GM21515 (cell line): ENCODE data around the gene LMAN1L.

Source experiments
- ATAC-seq: cut with Tn5 transposase; IDR thresholded peaks from one replicate; pipeline ENCODE4 v1.9.1; 2021; ENCODE audit not compliant: unreplicated experiment

Gene LMAN1L

GRCh38 chr15:74833376-74834107 lies 20.9 kb downstream of the LMAN1L start:
- ATAC-seq = no peak

GRCh38 chr15:74835312-74835823 lies 22.7 kb downstream of the LMAN1L start:
- no peak for ATAC-seq

- no peak for ATAC-seq
Observed at GRCh38 chr15:74836846-74837245, 24.2 kb downstream of the LMAN1L start.

- ATAC-seq = no peak
Observed at GRCh38 chr15:74837482-74838136, 25.0 kb downstream of the LMAN1L start.

DNA sequence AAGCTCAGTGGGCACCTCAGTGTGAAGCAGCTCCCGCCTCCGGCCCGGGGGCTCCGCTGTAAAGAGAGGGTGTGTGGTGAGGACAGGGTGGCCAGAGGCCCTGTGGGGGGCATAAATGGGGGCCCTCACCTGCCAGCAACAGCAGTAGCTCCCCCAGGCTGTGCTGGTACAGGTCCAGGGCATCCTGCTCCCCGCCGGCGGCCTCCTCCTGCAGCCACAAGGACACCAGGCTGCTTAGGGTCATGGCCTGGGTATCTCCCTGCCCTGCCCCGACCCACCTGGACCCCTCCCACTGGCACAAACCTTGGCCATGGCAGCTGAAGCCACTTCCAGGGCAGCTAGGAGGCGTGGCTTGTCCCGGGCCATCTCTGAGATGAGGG lies 25.5 kb downstream of the LMAN1L start:
- no peak for ATAC-seq

DNA sequence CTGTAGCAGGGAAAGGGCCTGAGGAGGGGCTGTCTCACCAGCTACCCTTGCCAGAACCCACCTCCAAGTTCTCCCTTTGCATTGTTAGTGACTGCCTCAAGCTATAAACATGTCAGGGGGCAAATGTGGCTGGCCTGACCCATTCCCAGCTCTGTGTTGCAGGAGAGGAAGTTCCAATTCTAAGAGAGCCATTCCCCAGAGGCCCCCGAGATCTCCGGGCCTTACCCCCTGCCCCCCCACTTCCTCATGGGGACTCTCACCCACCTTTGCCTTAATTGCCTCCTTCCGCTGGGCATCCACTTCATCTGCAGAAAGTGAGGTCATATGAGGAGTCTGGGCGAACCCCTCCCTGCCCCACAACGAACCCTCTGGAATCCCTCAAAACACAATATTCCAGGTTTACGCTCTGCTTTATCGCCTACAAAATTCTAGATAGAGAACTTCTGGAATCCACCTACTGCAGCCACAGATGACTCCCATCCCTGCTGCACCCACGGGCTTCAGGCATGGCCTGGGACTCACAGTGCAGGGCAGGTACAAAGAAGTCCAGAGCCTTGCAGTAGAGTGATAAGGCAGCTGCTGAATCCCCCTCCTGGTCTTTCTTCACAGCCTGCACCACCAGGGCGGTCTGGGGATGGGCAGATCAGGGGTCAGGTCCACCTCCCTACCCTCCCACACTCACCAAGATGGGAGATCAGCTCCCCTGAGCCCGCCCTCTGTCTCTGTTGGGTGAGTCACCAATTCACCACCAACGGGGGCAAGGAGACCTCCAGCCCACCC lies 26.3 kb downstream of the LMAN1L start:
- no peak for ATAC-seq

DNA sequence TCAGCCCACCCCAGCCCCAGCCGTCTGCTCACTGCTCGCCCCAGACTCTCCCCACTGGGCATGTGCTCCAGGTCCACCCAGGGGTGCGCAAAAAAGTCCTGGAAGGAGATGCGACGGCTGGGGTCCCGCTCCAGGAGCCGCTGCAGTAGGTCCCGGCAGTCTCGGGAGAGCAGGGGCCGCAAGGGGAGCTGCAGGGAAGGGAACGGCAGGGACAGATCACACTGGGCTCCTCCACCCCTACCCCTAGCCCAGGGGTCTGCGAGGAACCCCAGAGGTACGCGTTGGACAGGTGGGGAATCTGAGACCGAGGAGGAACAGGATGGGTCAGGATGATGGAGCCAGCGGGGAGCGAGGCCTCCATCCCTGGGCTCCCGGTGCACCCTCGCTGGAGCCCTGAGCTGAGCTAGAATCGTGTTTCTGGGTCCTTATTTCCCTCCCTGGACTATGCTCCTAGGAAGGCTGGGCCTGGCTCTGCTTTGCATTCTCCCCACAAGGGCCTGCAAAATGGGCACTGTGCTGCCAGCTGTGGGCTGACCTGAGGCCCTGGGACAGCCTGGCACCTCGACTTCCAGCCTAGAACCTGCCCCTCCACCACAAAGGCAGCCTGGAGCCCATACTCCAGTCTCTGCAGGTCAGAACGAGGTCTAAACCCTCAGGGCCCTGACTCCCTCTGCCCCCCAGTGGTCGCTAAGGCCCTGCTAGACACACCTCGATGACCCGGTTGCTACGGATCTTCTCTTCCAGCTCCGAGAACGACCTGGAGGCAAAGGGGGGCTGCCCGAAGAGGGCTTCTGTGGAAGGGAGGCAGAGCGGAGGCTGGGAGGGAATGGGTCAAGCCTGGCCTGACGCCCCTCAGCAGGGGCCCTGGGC lies 27.1 kb downstream of the LMAN1L start:
- ATAC-seq = no peak

- ATAC-seq = no peak
Observed at GRCh38 chr15:74840851-74841775, 28.5 kb downstream of the LMAN1L start.

- no peak for ATAC-seq
Observed at GRCh38 chr15:74841891-74842373, 29.3 kb downstream of the LMAN1L start.

GRCh38 chr15:74842581-74843444 lies 30.2 kb downstream of the LMAN1L start, which contains the start of gene ULK3:
Gene ULK3, minus strand, starts transcription at chr15:74843156. Its CDS starts 51 bp downstream, at chr15:74843105.
- peak; percentile 82 for ATAC-seq

GRCh38 chr15:74843445-74843828 lies 30.8 kb downstream of the LMAN1L start:
- no peak for ATAC-seq

- ATAC-seq = no peak
Observed at GRCh38 chr15:74843891-74844299, 31.3 kb downstream of the LMAN1L start.

GRCh38 chr15:74844319-74845207 lies 31.9 kb downstream of the LMAN1L start:
- ATAC-seq = no peak

DNA sequence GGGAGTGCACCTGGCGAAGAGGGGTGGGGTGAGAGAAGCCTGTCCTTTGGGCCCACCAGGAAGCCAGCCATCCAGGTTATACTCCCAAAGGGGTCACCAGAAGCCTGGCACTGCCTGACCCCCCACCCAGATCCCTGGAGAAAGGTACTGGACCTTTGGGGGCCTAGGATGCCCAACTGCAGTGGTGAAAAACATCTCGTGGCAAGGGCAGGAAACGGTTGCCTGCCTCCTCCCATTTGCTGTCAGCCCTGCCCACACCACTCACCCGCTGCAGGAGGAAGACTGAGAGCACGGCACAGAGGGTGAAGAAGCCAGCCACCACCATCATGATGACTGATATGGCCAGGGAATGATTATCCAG lies 32.6 kb downstream of the LMAN1L start:
- ATAC-seq = no peak

GRCh38 chr15:74845581-74845980 lies 32.9 kb downstream of the LMAN1L start:
- no peak for ATAC-seq

GRCh38 chr15:74847432-74847831 lies 34.8 kb downstream of the LMAN1L start:
- no peak for ATAC-seq

GRCh38 chr15:74850393-74850792 lies 37.8 kb downstream of the LMAN1L start:
- no peak for ATAC-seq

DNA sequence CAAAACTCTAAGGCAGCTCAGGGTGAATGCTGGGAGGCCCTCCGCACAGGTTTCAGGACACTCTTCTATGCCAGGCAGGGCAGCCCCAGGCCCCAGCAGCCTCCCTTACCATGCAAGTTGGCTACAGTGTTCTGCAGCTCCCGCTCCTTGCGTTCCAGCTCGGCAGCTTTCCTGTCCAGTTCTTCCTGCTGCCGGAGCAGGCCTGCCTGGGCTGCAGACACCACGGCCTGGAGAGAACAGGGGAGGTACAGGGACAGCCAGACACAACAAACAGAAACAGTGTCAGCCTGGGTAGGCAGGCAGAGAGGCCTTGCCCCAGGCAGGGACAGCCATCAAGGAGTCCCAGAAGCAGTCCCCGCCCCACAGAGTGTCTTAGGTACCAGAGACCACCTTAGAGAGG lies 39.3 kb downstream of the LMAN1L start:
- ATAC-seq = no peak
